HepG2 (cell line): Measurements from ENCODE around the gene S100A11. TPM values are rescaled to one million over a fixed set of nuclear protein-coding genes. Genes with fewer than 3 reads are reported as not detected.

Source experiments
- AKAP8 ChIP-seq: sonication (generic); formaldehyde crosslinking; IDR thresholded peaks from 2 replicates; pipeline ENCODE4 v1.5.1; 2020; ENCODE audit warnings: mild to moderate bottlenecking, missing genetic modification reagents
- BCLAF1 ChIP-seq: fragments of 450-650 bp; IDR thresholded peaks from 2 replicates; pipeline ENCODE4 v1.6.1; 2017; ENCODE audit warnings: mild to moderate bottlenecking
- CEBPG ChIP-seq: IDR thresholded peaks from 2 replicates; pipeline ENCODE4 v1.6.1; 2016
- CREM ChIP-seq, 2 experiments: sonication (generic) in 1 of 2; formaldehyde crosslinking in 1 of 2; IDR thresholded peaks; 2 replicates each; pipeline versions ENCODE4 v1.4.0 to v1.6.1; 2016 to 2020; ENCODE audit warnings: antibody characterized with exemption in 1 of 2, mild to moderate bottlenecking in 1 of 2, missing genetic modification reagents in 1 of 2
- CTCF ChIP-seq: sonication (generic); formaldehyde crosslinking; IDR thresholded peaks from 2 replicates; pipeline ENCODE4 v1.5.0; 2020; ENCODE audit warnings: mild to moderate bottlenecking, missing genetic modification reagents, moderate library complexity
- GMEB2 ChIP-seq: IDR thresholded peaks from 2 replicates; pipeline ENCODE4 v1.6.1; 2016; ENCODE audit warnings: missing biosample characterization, missing genetic modification reagents, low read depth
- MXD3 ChIP-seq: IDR thresholded peaks from 2 replicates; pipeline ENCODE4 v1.6.1; 2016; ENCODE audit warnings: mild to moderate bottlenecking, missing biosample characterization, missing genetic modification reagents
- SALL2 ChIP-seq: sonication (generic); formaldehyde crosslinking; IDR thresholded peaks from 2 replicates; pipeline ENCODE4 v1.8.1; 2023; ENCODE audit warnings: mild to moderate bottlenecking, missing genetic modification reagents, inconsistent platforms
- TCF12 ChIP-seq, 2 experiments: fragments of 450-650 bp in 1 of 2; sonication (generic) in 1 of 2; formaldehyde crosslinking in 1 of 2; IDR thresholded peaks; 2 replicates each; pipeline versions ENCODE4 v1.6.1 to v1.8.0; 2017 to 2022; ENCODE audit warnings: antibody characterized with exemption in 1 of 2, mild to moderate bottlenecking in 1 of 2, missing genetic modification reagents in 1 of 2, moderate library complexity in 1 of 2
- TMF1 ChIP-seq: sonication (generic); formaldehyde crosslinking; IDR thresholded peaks from 2 replicates; pipeline ENCODE4 v1.8.1; 2022; ENCODE audit warnings: low read depth, missing genetic modification reagents
- XRCC5 ChIP-seq: fragments of 200-400 bp; formaldehyde crosslinking; optimal IDR thresholded peaks from 2 replicates; pipeline ENCODE3; 2017; ENCODE audit warnings: mild to moderate bottlenecking, low read length
- ZNF280D ChIP-seq: sonication (generic); formaldehyde crosslinking; IDR thresholded peaks from 2 replicates; pipeline ENCODE4 v1.5.1; 2020; ENCODE audit warnings: mild to moderate bottlenecking, missing genetic modification reagents
- ZNF550 ChIP-seq: sonication (generic); formaldehyde crosslinking; IDR thresholded peaks from 2 replicates; pipeline ENCODE4 v1.4.0; 2020; ENCODE audit warnings: mild to moderate bottlenecking, missing genetic modification reagents, borderline replicate concordance
- ZNF766 ChIP-seq: sonication (generic); formaldehyde crosslinking; IDR thresholded peaks from 2 replicates; pipeline ENCODE4 v1.5.0; 2020; ENCODE audit warnings: missing genetic modification reagents, borderline replicate concordance
- ZSCAN31 ChIP-seq: sonication (generic); formaldehyde crosslinking; IDR thresholded peaks from 2 replicates; pipeline ENCODE4 v1.5.0; 2020; ENCODE audit warnings: low read depth, mild to moderate bottlenecking, missing genetic modification reagents
- polyA plus RNA-seq, 8 experiments: library from polyadenylated mRNA; depleted of rRNA in 3 of 8; stranded (reverse) in 7 of 8; unstranded in 1 of 8; fragments of >200 nt; fragmentation: Illumina TruSeq in 4 of 8; extraction: Trizol in 4 of 8; gene quantifications; 2 replicates each; pipeline versions ENCODE4 v1.2.1 to v1.2.3, GENCODE V29; 2011 to 2016; ENCODE audit warnings: low read depth in 4 of 8, missing spikeins in 1 of 8, mixed read lengths in 1 of 8; ENCODE audit not compliant: insufficient read depth in 1 of 8
- total RNA-seq, 5 experiments: library from RNA; depleted of rRNA; stranded (reverse); fragments of >200 nt; fragmentation: Illumina TruSeq; extraction: Trizol; gene quantifications; 2 replicates each; pipeline ENCODE4 v1.2.3, GENCODE V29; 2016; ENCODE audit warnings: low read depth in 1 of 5

Gene S100A11
- total and polyA plus RNA-seq, 2 of the 13 experiments (the other 11 are each of a cell fraction or from before 2014, with no cell fraction given), result 6.6 to 34.4 TPM

- no peak for TF ChIP-seq BCLAF1
- TF ChIP-seq ZNF280D (CRISPR knock-in tag), result no peak
- no peak for TF ChIP-seq CREM (IDR thresholded peaks at IDR 0.05)
- TF ChIP-seq CREM (CRISPR knock-in tag; IDR thresholded peaks at IDR 0.05), result no peak
- TF ChIP-seq CTCF (CRISPR knock-in tag), result peak; percentile 89
- TF ChIP-seq SALL2 (CRISPR knock-in tag), result no peak
- peak; percentile 85 for TF ChIP-seq XRCC5
- no peak for TF ChIP-seq ZNF550 (CRISPR knock-in tag)
- no peak for TF ChIP-seq TMF1 (CRISPR knock-in tag)
- no peak for TF ChIP-seq MXD3
- TF ChIP-seq CEBPG (CRISPR knock-in tag), result peak; percentile 66
- TF ChIP-seq ZSCAN31 (CRISPR knock-in tag), result no peak
- TF ChIP-seq AKAP8 (CRISPR knock-in tag), result no peak
- TF ChIP-seq GMEB2 (CRISPR knock-in tag), result no peak
- peak; percentile 88; the same call in 1 of the 2 replicates for TF ChIP-seq ZNF766 (CRISPR knock-in tag)
- TF ChIP-seq TCF12 (IDR thresholded peaks at IDR 0.05), result no peak
- no peak for TF ChIP-seq TCF12 (CRISPR knock-in tag; IDR thresholded peaks at IDR 0.05)
These were observed 15.8 kb upstream of the S100A11 start (continued) for GRCh38 chr1:152052606-152053005.
